IMR-90 (cell line): ENCODE measurements around the gene PIM3. TPM values are rescaled to one million over a fixed set of nuclear protein-coding genes. Genes with fewer than 3 reads are reported as not detected.

Experiments used
- ATAC-seq: fragments of 200-7000 bp; cut with Tn5 transposase; 2 replicates; pipeline ENCODE4 v1.9.1; 2020; ENCODE audit warnings: low read depth, mild to moderate bottlenecking, moderate library complexity
- BruUV-seq: library from RNA; stranded (reverse); fragments of 400-500 nt; replicated peaks from 2 replicates; lab custom pipeline; 2021; lab: Mats Ljungman, UMichigan
- CTCF ChIA-PET: fragments of 300-600 bp; formaldehyde crosslinking; extraction: SDS; loops from one replicate; lab custom pipeline; 2021; ENCODE audit warnings: antibody characterized with exemption; lab: Yijun Ruan, JAX
- POLR2A ChIA-PET: fragments of 300-600 bp; sonication (Branson Sonifier 250); formaldehyde crosslinking; loops from one replicate; lab custom pipeline; 2022; ENCODE audit warnings: antibody characterized with exemption; ENCODE audit not compliant: unreplicated experiment; lab: Charles Lee
- DNase-seq: peaks from one replicate; pipeline ENCODE4 v3.0.0; 2013
- H2AFZ ChIP-seq: replicated peaks from 2 replicates; pipeline ENCODE3; 2013; ENCODE audit warnings: low read length, mild to moderate bottlenecking; ENCODE audit not compliant: poor library complexity
- H2AK5ac ChIP-seq: 2 replicates; pipeline ENCODE4 v1.6.1; 2013; ENCODE audit warnings: low read depth, low read length, inconsistent platforms
- H2AK9ac ChIP-seq: replicated peaks from 2 replicates; pipeline ENCODE3; 2013; ENCODE audit warnings: mild to moderate bottlenecking, low read depth, low read length, moderate library complexity; ENCODE audit not compliant: poor library complexity
- H2BK120ac ChIP-seq: 2 replicates; pipeline ENCODE4 v1.6.1; 2013; ENCODE audit warnings: low read depth, low read length, inconsistent platforms
- H2BK15ac ChIP-seq: 3 replicates; pipeline ENCODE4 v1.6.1; 2013; ENCODE audit warnings: low read depth, low read length, inconsistent platforms
- H2BK20ac ChIP-seq: 2 replicates; pipeline ENCODE4 v1.6.1; 2013; ENCODE audit warnings: low read depth, mild to moderate bottlenecking, inconsistent platforms, low read length, moderate library complexity
- H2BK5ac ChIP-seq: 2 replicates; pipeline ENCODE4 v1.6.1; 2013; ENCODE audit warnings: mild to moderate bottlenecking, low read depth, low read length, inconsistent platforms; ENCODE audit not compliant: poor library complexity, severe bottlenecking
- H3K14ac ChIP-seq: replicated peaks from 2 replicates; pipeline ENCODE4 v1.6.1; 2013; ENCODE audit warnings: low read depth, low read length, inconsistent platforms
- H3K18ac ChIP-seq: 2 replicates; pipeline ENCODE4 v1.6.1; 2013; ENCODE audit warnings: low read depth, low read length, control low read depth
- H3K23ac ChIP-seq: 2 replicates; pipeline ENCODE4 v1.6.1; 2013; ENCODE audit warnings: low read depth, low read length, inconsistent platforms
- H3K27ac ChIP-seq: 2 replicates; pipeline ENCODE4 v1.5.1; 2013; ENCODE audit warnings: mild to moderate bottlenecking, control low read depth, low read length; ENCODE audit not compliant: insufficient read depth
- H3K27me3 ChIP-seq: 2 replicates; pipeline ENCODE4 v1.6.1; 2013; ENCODE audit warnings: low read length; ENCODE audit not compliant: control insufficient read depth, insufficient read depth
- H3K36me3 ChIP-seq: 2 replicates; pipeline ENCODE4 v1.6.1; 2013; ENCODE audit warnings: low read length, mixed read lengths; ENCODE audit not compliant: control insufficient read depth, insufficient read depth
- H3K4ac ChIP-seq: 2 replicates; pipeline ENCODE4 v1.6.1; 2013; ENCODE audit warnings: low read depth, low read length, inconsistent platforms
- H3K4me1 ChIP-seq: 2 replicates; pipeline ENCODE4 v1.6.1; 2013; ENCODE audit warnings: low read length, mixed read lengths; ENCODE audit not compliant: control insufficient read depth, insufficient read depth
- H3K4me2 ChIP-seq: 2 replicates; pipeline ENCODE4 v1.6.1; 2013; ENCODE audit warnings: low read depth, mild to moderate bottlenecking, control low read depth, low read length, moderate library complexity
- H3K4me3 ChIP-seq: 2 replicates; pipeline ENCODE4 v1.5.1; 2013; ENCODE audit warnings: low read depth, mild to moderate bottlenecking, control low read depth, low read length, moderate library complexity; ENCODE audit not compliant: insufficient read depth
- H3K56ac ChIP-seq: 2 replicates; pipeline ENCODE4 v1.6.1; 2013; ENCODE audit warnings: low read length, inconsistent platforms; ENCODE audit not compliant: insufficient read depth; ENCODE audit errors: extremely low read depth
- H3K79me1 ChIP-seq, 2 experiments: 2 replicates each; pipeline ENCODE4 v1.6.1; 2013; ENCODE audit warnings: low read length in 2 of 2, inconsistent platforms in 1 of 2, low read depth in 1 of 2
- H3K9ac ChIP-seq: 2 replicates; pipeline ENCODE4 v1.6.1; 2013; ENCODE audit warnings: low read depth, low read length, control low read depth
- H3K9me1 ChIP-seq: 2 replicates; pipeline ENCODE4 v1.6.1; 2013; ENCODE audit warnings: low read length, inconsistent platforms; ENCODE audit not compliant: insufficient read depth
- H3K9me3 ChIP-seq: 2 replicates; pipeline ENCODE4 v1.6.1; 2013; ENCODE audit warnings: low read length; ENCODE audit not compliant: control insufficient read depth, insufficient read depth
- H4K20me1 ChIP-seq: 2 replicates; pipeline ENCODE4 v1.6.1; 2013; ENCODE audit warnings: low read length, inconsistent platforms; ENCODE audit not compliant: insufficient read depth
- H4K5ac ChIP-seq: 2 replicates; pipeline ENCODE4 v1.6.1; 2013; ENCODE audit warnings: mild to moderate bottlenecking, low read depth, low read length, control low read depth
- H4K8ac ChIP-seq, 2 experiments: 2 replicates each; pipeline ENCODE4 v1.6.1; 2013; ENCODE audit warnings: low read depth in 2 of 2, low read length in 2 of 2, control low read depth in 1 of 2, inconsistent platforms in 1 of 2
- H4K91ac ChIP-seq: 2 replicates; pipeline ENCODE4 v1.6.1; 2013; ENCODE audit warnings: low read depth, low read length, inconsistent platforms; ENCODE audit not compliant: insufficient read depth
- FOS ChIP-seq: fragments of 150-350 bp; IDR thresholded peaks from 2 replicates; pipeline ENCODE4 v1.6.1; 2016; ENCODE audit warnings: low read depth, low read length
- WGBS, 2 experiments: methylation state at CpG; one replicate each; pipeline versions ENCODE4 v1.1.5 to v1.1.7; 2013; ENCODE audit warnings: missing lambda C conversion rate in 2 of 2; ENCODE audit not compliant: insufficient read length in 1 of 2; ENCODE audit errors: extremely low coverage in 2 of 2; 5-methylcytosine and 5-hydroxymethylcytosine counted together
- dilution Hi-C: fragments of 300-500 bp; cut with HindIII; formaldehyde crosslinking; loops from one replicate; pipeline ENCODE4 v1.14.3; 2018; ENCODE audit warnings: low sequenced_read_pairs; ENCODE audit not compliant: unreplicated experiment
- in situ Hi-C: fragments of 300-500 bp; cut with MboI; formaldehyde crosslinking; loops from 3 replicates; pipeline ENCODE4 v1.14.3; 2019; ENCODE audit warnings: low sequenced_read_pairs, inconsistent platforms, mixed read lengths
- intact Hi-C: fragments of 100-400 bp; cut with micrococcal nuclease; formaldehyde crosslinking; loops from 2 replicates; pipeline ENCODE4 v1.10.0; 2022
- polyA plus RNA-seq, 3 experiments: library from polyadenylated mRNA; depleted of rRNA; stranded (reverse); fragments of >200 nt; gene quantifications; 2 replicates each; pipeline ENCODE4 v1.2.3, GENCODE V29; 2012; ENCODE audit warnings: low replicate concordance in 1 of 3
- total RNA-seq: library from RNA; depleted of rRNA; stranded (reverse); fragments of >200 nt; gene quantifications from 2 replicates; pipeline ENCODE4 v1.2.3, GENCODE V29; 2012

Gene PIM3
- total and polyA plus RNA-seq, 2 of the 4 experiments (the other 2 are of a cell fraction): 8.6 to 24.7 TPM

DNA sequence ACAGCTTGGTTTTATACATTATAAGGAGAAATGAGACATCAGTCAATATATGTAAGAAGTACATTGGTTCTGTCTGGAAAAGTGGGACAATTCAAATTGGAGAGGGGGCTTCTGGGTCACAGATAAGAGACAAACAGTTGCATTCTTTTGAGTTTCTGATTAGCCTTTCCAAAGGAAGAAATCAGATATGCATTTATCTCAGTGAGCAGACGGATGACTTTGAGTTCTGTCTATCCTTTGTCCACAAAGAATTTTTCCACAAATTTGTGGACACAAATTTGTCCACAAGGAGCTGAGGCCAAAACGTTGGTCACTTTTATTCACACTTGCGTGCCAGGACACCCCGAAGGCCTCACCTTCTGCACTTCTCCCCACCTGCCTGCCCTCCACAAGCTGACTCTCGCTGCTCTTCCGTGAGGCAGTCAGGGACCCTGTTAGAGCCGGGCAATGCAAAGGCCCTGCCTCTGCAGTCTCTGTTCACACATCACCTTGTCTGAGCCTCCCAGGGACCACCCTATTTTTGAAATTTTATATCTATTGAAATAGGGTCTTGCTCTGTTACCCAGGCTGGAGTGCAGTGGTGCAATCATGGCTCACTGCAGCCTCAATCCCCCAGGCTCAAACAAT, 31.4 kb downstream of the PIM3 start:
- H3K9me1 ChIP-seq: no peaks in the 10 kb centered on the region
- DNase-seq: no peak

More for the DNA sequence above, 31.4 kb downstream of the PIM3 start:
- Histone ChIP-seq H2BK20ac (no peak overlapping the region), H4K20me1 (no peaks in the 10 kb centered on the region), H3K27ac (no peak overlapping the region), H3K4ac (no peak overlapping the region), H4K5ac (no peak overlapping the region), H4K8ac (no peak overlapping the region), H2BK15ac (no peak overlapping the region), H4K91ac (no peak overlapping the region), H3K9ac (no peak overlapping the region), H2AK9ac (no peak overlapping the region), H3K79me1 (no peaks in the 10 kb centered on the region), H3K56ac (no peak overlapping the region), H3K27me3 (no peaks in the 10 kb centered on the region), H3K23ac (no peak overlapping the region), H3K4me1 (no peaks in the 10 kb centered on the region), H3K9me3 (peaks cover 14% of the 10 kb centered on the region), H2AK5ac (no peak overlapping the region), H2BK5ac (no peak overlapping the region), H3K36me3 (no peaks in the 10 kb centered on the region), H3K4me3 (no peak overlapping the region), H3K4me2 (no peak overlapping the region), H3K18ac (no peak overlapping the region), H2AFZ (no peak overlapping the region), H3K14ac (no peak overlapping the region), H2BK120ac (no peak overlapping the region)
- WGBS, 2 experiments: 89% methylated on average over 3 of the region's 7 CpGs; no CpG with 5 or more reads in 1 of the 2 experiments
- dilution Hi-C loops (no loop called here), in situ Hi-C loops (no loop called here), intact Hi-C loops (no loop called here)
- ATAC-seq: no peak
- POLR2A ChIA-PET: no interaction called here
- no TSS peak for BruUV-seq
- CTCF ChIA-PET: interaction anchor here (1.3 kb wide), 1 partner anchor 13 kb away, joined by 4 read pairs; no protein-coding TSS in a partner anchor
- TF ChIP-seq FOS: no peak
